GM12891 (cell line): ENCODE data around the gene SAC3D1.

ENCODE experiments used
- PAX5 ChIP-seq: IDR thresholded peaks from 2 replicates; pipeline ENCODE4 v1.6.1; 2011; ENCODE audit warnings: low read length, moderate library complexity, mild to moderate bottlenecking; ENCODE audit not compliant: insufficient read depth, severe bottlenecking
- POLR2A ChIP-seq: IDR thresholded peaks from 2 replicates; pipeline ENCODE4 v1.6.1; 2011; ENCODE audit warnings: low read depth, low read length, control low read depth
- POLR2AphosphoS5 ChIP-seq: IDR thresholded peaks from 2 replicates; pipeline ENCODE4 v1.6.1; 2011; ENCODE audit warnings: low read depth, low read length, control low read depth
- POU2F2 ChIP-seq: IDR thresholded peaks from 2 replicates; pipeline ENCODE4 v1.6.1; 2011; ENCODE audit warnings: low read depth, mild to moderate bottlenecking, control low read depth, low read length, moderate library complexity
- SPI1 ChIP-seq: IDR thresholded peaks from 2 replicates; pipeline ENCODE4 v1.6.1; 2011; ENCODE audit warnings: low read depth, low read length, control low read depth
- TAF1 ChIP-seq: IDR thresholded peaks from 2 replicates; pipeline ENCODE4 v1.6.1; 2011; ENCODE audit warnings: low read depth, low read length, control low read depth

GRCh38 chr11:65021509-65021908 lies 19.5 kb upstream of the SAC3D1 start:
- TF ChIP-seq POLR2A (no peak), POLR2AphosphoS5 (no peak), TAF1 (no peak), POU2F2 (no peak), SPI1 (no peak), PAX5 (no peak)
